ENCODE measurements around the gene FBRSL1. TPM values are rescaled to one million over a fixed set of nuclear protein-coding genes. Genes with fewer than 3 reads are reported as not detected.
"Not testable (repeated sequence)": the region's sequence is repeated elsewhere in the genome, so short reads cannot be mapped to it uniquely, and the experiment has no call there.

The FBRSL1 gene
- total RNA-seq, 3 donors from 2014 or later (not counting 1 experiment from before 2014, with no cell fraction given) = 67.5 to 78.0 (median 76.2) TPM

DNA sequence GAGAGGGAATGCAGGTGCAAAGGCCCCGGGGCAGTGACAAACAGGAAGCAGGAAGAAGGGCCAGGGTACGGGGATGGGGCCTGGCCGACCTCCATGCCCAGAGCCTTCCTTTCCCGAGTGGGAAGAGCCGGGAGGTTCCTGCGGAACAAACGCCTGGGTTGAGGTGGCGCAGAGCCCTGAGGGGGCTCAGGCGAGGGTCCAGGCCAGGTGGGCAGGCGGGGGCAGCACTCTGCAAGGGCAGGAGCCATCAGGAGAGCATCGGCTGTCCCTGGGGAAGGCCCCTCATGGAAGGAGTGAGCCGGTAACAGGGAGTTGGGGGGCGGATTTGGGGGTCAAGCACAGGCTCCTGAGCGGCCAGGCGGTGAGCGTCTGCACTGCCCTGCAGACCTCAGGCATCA, 18.1 kb upstream of the FBRSL1 start:
- peaks cover 68% of the 10 kb centered on the region for H3K4me1 ChIP-seq (ENCODE audit: control insufficient read depth, insufficient read depth, low read length)
- intact Hi-C loops (cut with micrococcal nuclease) = no loop called here
- TF ChIP-seq, protein P1, sequence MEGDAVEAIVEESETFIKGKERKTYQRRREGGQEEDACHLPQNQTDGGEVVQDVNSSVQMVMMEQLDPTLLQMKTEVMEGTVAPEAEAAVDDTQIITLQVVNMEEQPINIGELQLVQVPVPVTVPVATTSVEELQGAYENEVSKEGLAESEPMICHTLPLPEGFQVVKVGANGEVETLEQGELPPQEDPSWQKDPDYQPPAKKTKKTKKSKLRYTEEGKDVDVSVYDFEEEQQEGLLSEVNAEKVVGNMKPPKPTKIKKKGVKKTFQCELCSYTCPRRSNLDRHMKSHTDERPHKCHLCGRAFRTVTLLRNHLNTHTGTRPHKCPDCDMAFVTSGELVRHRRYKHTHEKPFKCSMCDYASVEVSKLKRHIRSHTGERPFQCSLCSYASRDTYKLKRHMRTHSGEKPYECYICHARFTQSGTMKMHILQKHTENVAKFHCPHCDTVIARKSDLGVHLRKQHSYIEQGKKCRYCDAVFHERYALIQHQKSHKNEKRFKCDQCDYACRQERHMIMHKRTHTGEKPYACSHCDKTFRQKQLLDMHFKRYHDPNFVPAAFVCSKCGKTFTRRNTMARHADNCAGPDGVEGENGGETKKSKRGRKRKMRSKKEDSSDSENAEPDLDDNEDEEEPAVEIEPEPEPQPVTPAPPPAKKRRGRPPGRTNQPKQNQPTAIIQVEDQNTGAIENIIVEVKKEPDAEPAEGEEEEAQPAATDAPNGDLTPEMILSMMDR (IDR thresholded peaks at IDR 0.05) = no peak

GRCh38 chr12:132472386-132472785, 17.6 kb upstream of the FBRSL1 start:
- Histone ChIP-seq H3K27me3 (ENCODE audit: control insufficient read depth, insufficient read depth, low read length) (no peaks in the 10 kb centered on the region), H3K4me3 (ENCODE audit: low read length) (no peak overlapping the region), H3K4me1 (ENCODE audit: control insufficient read depth, insufficient read depth, low read length) (peaks cover 71% of the 10 kb centered on the region), H3K27ac (ENCODE audit: low read length) (no peak overlapping the region), H3K9me3 (ENCODE audit: control insufficient read depth, insufficient read depth, low read length) (no peaks in the 10 kb centered on the region), H3K36me3 (ENCODE audit: control insufficient read depth, insufficient read depth, low read length) (no peaks in the 10 kb centered on the region)
- WGBS (ENCODE audit: insufficient coverage) = 93% methylated on average over 15 of the region's 15 CpGs
- Mint-ChIP-seq H3K27me3 (ENCODE audit: low read depth in 2 of 2) (peaks cover 11 to 27% of the 10 kb centered on the region in 2 donors), H3K4me1 (peaks cover 23 to 55% of the 10 kb centered on the region in 2 donors), H3K36me3 (no peaks in the 10 kb centered on the region), H3K4me3 (peak overlapping the region; percentile 47), H3K9me3 (no peaks in the 10 kb centered on the region), H3K27ac (peak overlapping the region; percentile 49 to 56)
- intact Hi-C loops (cut with micrococcal nuclease) = no loop called here
- ATAC-seq = no peak
- TF ChIP-seq, protein P1 (IDR thresholded peaks at IDR 0.05) = no peak
- no peak for DNase-seq

More for the DNA sequence above, 18.1 kb upstream of the FBRSL1 start:
- ATAC-seq (no peak), DNase-seq (no peak)
- H3K27ac Mint-ChIP-seq = peak overlapping the region; percentile 56 to 69
- H3K36me3 ChIP-seq (ENCODE audit: control insufficient read depth, insufficient read depth, low read length) = no peaks in the 10 kb centered on the region
- H3K9me3 ChIP-seq (ENCODE audit: control insufficient read depth, insufficient read depth, low read length) = no peaks in the 10 kb centered on the region
- no peak overlapping the region for H3K4me3 ChIP-seq (ENCODE audit: low read length)
- peaks cover 5% of the 10 kb centered on the region for H3K27me3 ChIP-seq (ENCODE audit: control insufficient read depth, insufficient read depth, low read length)
- peaks cover 11 to 28% of the 10 kb centered on the region in 2 donors for H3K27me3 Mint-ChIP-seq (ENCODE audit: low read depth in 2 of 2)
- no peaks in the 10 kb centered on the region for H3K36me3 Mint-ChIP-seq
- H3K27ac ChIP-seq (ENCODE audit: low read length) = no peak overlapping the region
- peaks cover 23 to 49% of the 10 kb centered on the region in 2 donors for H3K4me1 Mint-ChIP-seq
- peak overlapping the region; percentile 47 for H3K4me3 Mint-ChIP-seq
- H3K9me3 Mint-ChIP-seq = no peaks in the 10 kb centered on the region
- 91% methylated on average over 16 of the region's 16 CpGs for WGBS (ENCODE audit: insufficient coverage)

DNA sequence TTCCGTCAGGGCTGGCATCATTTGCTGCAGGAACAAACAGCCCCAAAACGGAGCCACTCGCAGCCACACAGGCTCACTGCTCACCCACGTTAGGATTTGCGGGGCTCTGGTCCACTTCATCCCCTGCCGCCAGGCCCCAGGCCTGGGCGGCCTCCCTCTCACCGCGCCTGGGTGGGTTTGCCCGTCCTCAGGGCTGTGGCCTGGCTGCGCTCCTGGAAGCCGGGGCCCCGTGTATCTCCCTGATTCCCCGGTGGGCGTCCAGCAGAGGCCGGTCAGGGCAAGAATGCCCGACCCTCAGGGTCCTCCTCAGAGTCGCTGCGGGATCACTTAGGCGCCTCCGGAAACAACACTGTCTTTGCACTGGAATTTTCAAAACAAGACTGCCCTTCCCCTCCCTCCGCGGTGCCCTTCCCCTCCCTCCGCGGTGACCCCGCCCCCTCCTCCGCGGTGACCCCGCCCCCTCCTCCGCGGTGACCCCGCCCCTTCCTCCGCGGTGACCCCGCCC, 15.7 kb upstream of the FBRSL1 start:
- Mint-ChIP-seq H3K36me3 (no peaks in the 10 kb centered on the region), H3K4me3 (no peak overlapping the region), H3K9me3 (no peaks in the 10 kb centered on the region), H3K27me3 (ENCODE audit: low read depth in 2 of 2) (peaks cover 9 to 22% of the 10 kb centered on the region in 2 donors), H3K27ac (peak overlapping the region in 1 of 2 donors; percentile 31), H3K4me1 (peaks cover 20 to 53% of the 10 kb centered on the region in 2 donors)
- TF ChIP-seq, protein P1 (IDR thresholded peaks at IDR 0.05) = no peak
- Histone ChIP-seq H3K36me3 (ENCODE audit: control insufficient read depth, insufficient read depth, low read length) (no peaks in the 10 kb centered on the region), H3K4me3 (ENCODE audit: low read length) (peak overlapping the region; percentile 26), H3K27me3 (ENCODE audit: control insufficient read depth, insufficient read depth, low read length) (no peaks in the 10 kb centered on the region), H3K4me1 (ENCODE audit: control insufficient read depth, insufficient read depth, low read length) (peaks cover 62% of the 10 kb centered on the region), H3K27ac (ENCODE audit: low read length) (peak overlapping the region; percentile 25), H3K9me3 (ENCODE audit: control insufficient read depth, insufficient read depth, low read length) (no peaks in the 10 kb centered on the region)
- WGBS (ENCODE audit: insufficient coverage) = 85% methylated on average over 21 of the region's 35 CpGs
- intact Hi-C loops (cut with micrococcal nuclease) = no loop called here
- ATAC-seq = peak in 2 of 3 donors; percentile 21 to 32
- DNase-seq = peak; percentile 35 to 59

DNA sequence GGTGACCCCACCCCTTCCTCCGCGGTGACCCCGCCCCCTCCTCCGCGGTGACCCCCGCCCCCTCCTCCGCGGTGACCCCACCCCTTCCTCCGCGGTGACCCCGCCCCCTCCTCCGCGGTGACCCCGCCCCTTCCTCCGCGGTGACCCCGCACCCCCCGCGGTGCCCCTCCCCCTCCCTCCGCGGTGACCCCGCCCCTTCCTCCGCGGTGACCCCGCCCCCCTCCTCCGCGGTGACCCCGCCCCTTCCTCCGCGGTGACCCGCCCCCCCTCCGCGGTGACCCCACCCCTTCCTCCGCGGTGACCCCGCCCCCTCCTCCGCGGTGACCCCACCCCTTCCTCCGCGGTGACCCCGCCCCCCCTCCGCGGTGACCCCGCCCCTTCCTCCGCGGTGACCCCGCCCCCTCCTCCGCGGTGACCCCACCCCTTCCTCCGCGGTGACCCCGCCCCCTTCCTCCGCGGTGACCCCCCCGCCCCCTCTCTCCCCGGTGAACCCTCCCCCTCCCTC, 15.1 kb upstream of the FBRSL1 start:
- H3K4me3 Mint-ChIP-seq; ATAC-seq; H3K9me3 ChIP-seq (ENCODE audit: control insufficient read depth, insufficient read depth, low read length); H3K36me3 Mint-ChIP-seq; H3K36me3 ChIP-seq (ENCODE audit: control insufficient read depth, insufficient read depth, low read length); H3K27ac ChIP-seq (ENCODE audit: low read length); H3K4me3 ChIP-seq (ENCODE audit: low read length); DNase-seq; H3K27me3 ChIP-seq (ENCODE audit: control insufficient read depth, insufficient read depth, low read length); intact Hi-C loops (cut with micrococcal nuclease); H3K9me3 Mint-ChIP-seq: not testable (repeated sequence)
- H3K27ac Mint-ChIP-seq = peak overlapping the region in 1 of 2 donors; percentile 80
- H3K27me3 Mint-ChIP-seq (ENCODE audit: low read depth in 2 of 2) = peaks cover 3 to 21% of the 10 kb centered on the region in 2 donors
- peaks cover 56% of the 10 kb centered on the region for H3K4me1 ChIP-seq (ENCODE audit: control insufficient read depth, insufficient read depth, low read length)
- peaks cover 14 to 47% of the 10 kb centered on the region in 2 donors for H3K4me1 Mint-ChIP-seq
- WGBS (ENCODE audit: insufficient coverage) = no CpG with 5 or more reads among the region's 56 CpGs

Data from natural killer cell (primary cell).